Endometrial microvascular endothelial cells (primary cell): ENCODE data around the gene QKI. TPM values are rescaled to one million over a fixed set of nuclear protein-coding genes. Genes with fewer than 3 reads are reported as not detected.
"Not testable (repeated sequence)": the region's sequence is repeated elsewhere in the genome, so short reads cannot be mapped to it uniquely, and the experiment has no call there.

ENCODE experiments used
- in situ Hi-C: cut with HindIII; loops from 2 replicates; pipeline ENCODE4 v1.10.0; 2017; ENCODE audit warnings: low sequenced_read_pairs, low pct_unique_long_range_greater_than_20kb; ENCODE audit errors: inconsistent ontology term
- total RNA-seq: library from RNA; depleted of rRNA; stranded (reverse); fragments of >200 nt; gene quantifications from one replicate; pipeline ENCODE4 v1.2.3, GENCODE V29; 2015; ENCODE audit errors: inconsistent ontology term

The QKI gene
- 150 TPM for total RNA-seq

- in situ Hi-C loops, result loop anchor here (25.0 kb wide), 1 partner anchor 227 kb away; no protein-coding TSS in a partner anchor
These were observed at the start of gene QKI for GRCh38 chr6:163414117-163414945. TSS of gene QKI (plus strand) at chr6:163414718. CDS start at chr6:163415194, 476 bp downstream.

- in situ Hi-C loops, result no loop called here
These were observed 48.2 kb upstream of the QKI start for GRCh38 chr6:163366288-163366687.

GRCh38 chr6:163367497-163368183, 46.9 kb upstream of the QKI start:
- in situ Hi-C loops, result no loop called here

DNA sequence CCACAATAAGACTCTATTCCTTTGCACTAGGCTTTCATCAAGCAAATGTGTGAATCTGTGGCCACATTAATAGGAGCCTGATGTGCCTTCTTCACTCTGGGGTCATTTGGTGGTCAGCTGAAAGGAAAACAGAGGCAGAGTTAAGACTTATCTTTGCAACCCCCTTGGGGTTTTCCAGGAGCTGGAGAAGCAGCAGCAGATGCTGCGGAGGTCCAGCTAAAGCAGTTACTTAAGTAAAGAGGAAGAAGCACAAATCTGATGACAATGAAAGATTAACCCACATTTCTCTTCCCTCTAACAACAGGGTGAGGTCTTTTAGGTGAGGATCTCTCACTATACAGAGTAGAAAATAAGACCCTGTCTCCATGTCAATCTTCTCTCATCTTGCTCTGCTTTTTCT, 45.4 kb upstream of the QKI start:
- in situ Hi-C loops, result no loop called here

DNA sequence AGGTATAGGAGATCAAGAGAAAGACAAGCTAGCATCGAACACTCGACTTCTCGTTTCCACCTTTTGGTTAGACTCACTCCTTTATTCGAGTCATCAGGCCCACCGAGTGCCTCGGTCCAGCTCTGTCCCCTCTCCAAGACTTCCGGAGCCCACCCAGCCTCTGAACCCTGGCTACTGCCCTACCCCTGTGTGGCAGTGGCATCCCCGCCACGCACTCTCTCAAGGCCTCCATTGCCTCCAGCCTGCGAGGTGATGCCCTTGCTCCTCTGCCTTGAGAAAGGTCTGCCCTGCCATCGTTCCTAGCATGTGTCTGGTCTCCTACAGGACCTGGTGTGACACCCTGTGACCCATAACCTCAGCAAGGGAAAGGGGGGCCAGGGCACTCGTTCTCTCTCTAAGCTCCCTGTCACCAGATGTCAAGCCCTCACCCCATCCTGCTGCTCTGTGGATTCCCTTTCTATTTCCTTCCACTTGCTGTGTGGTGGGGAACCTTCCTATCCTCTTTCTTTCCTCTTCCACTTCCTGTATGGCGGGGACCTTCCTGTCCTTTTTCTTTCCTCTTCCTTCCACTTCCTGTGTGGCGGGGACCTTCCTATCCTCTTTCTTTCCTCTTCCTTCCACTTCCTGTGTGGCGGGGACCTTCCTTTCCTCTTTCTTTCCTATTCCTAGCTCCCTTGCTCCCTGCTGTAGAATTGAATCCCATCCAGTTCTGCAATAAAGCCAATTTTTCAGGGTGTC, 44.7 kb upstream of the QKI start:
- in situ Hi-C loops, result no loop called here

GRCh38 chr6:163370464-163371117, 43.9 kb upstream of the QKI start:
- in situ Hi-C loops, result no loop called here

- in situ Hi-C loops, result no loop called here
These were observed 43.4 kb upstream of the QKI start for GRCh38 chr6:163371129-163371528.

- in situ Hi-C loops, result no loop called here
These were observed 41.3 kb upstream of the QKI start for GRCh38 chr6:163373240-163373639.

GRCh38 chr6:163375361-163375760, 39.2 kb upstream of the QKI start:
- in situ Hi-C loops, result no loop called here

DNA sequence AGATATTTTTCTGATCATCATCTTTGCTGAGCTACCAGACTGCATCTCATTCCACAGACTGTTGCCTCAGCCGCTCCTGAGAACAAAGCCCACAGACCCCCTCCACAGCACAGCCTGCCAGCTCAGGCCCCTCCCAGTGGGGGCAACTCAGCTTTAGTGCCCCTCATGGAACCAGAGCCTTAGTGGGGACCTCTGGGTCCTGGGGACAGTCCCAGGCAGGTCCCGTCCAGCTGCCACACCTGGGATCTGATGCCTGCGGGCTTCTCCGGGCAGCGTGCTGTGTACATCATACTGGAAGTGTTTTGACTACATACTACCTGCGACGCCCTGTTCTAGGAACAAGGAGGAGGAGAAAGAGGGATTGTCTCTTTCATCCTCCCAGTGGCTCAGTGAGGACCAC, 38.3 kb upstream of the QKI start:
- in situ Hi-C loops, result no loop called here

DNA sequence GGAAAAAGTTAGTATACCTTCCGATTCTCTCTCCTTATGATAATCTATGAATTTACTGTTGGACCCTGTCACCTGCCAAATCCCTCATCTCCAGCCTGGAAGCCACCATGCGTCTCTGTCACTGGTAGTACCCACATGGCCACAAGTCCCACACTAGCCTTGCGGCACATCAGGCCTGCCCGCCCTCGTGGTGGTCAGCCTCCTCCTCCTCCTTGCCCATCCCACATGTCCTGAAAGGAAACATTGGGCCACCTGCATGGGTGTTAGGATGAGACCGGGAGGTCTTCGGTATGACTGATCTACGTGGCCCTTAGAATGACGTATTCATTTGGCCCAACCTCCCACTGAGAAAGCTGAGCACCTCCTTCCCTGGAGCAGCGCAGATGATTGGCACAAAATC, 37.0 kb upstream of the QKI start:
- in situ Hi-C loops, result no loop called here

DNA sequence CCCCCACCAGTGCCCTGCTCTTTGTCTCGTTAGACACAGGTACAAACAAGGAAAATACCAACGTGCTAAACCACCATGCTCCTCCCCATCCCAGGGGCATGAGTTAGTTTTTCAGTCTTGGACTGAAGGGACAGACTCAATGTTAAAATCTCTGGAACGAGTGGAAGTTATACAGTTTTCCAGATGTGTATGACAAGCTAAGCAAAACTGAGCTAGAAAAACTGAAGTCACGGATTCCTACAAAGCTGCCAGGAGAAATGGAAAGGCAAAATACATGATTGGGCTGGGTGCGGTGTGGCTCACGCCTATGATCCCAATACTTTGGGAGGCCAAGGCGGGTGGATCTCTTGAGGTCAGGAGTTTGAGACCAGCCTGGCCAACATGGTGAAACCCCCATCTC, 34.3 kb upstream of the QKI start:
- in situ Hi-C loops, result no loop called here

DNA sequence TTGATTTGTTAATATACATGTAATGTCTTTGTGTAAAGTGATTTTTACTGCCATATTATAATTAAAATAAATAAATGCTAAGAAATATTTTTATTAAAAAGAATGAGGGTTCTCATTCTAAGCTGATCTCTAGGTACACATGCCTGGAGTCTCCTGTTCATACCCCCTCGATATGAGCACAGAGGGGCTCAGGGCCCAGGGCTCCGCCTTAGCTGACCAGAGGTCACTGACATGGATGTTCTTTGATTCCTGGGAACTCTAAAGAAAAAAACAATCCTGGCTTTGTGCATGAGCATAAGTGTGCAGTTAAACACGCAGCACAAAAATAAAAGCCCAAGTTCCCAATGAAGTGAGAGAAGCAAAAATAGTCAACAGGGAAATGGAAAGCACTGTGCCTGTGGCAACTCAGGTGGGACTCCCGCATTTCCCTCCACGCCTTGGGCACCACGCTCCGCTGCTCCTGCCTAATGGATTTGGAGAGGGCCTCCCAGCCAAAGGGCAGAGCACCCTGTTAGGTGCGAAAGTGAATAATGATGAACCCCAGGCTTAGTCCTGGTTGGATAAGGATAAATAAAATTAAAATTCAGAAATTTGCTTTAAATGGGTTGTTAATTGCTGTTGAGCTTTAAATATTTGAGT, 33.3 kb upstream of the QKI start:
- in situ Hi-C loops, result no loop called here

DNA sequence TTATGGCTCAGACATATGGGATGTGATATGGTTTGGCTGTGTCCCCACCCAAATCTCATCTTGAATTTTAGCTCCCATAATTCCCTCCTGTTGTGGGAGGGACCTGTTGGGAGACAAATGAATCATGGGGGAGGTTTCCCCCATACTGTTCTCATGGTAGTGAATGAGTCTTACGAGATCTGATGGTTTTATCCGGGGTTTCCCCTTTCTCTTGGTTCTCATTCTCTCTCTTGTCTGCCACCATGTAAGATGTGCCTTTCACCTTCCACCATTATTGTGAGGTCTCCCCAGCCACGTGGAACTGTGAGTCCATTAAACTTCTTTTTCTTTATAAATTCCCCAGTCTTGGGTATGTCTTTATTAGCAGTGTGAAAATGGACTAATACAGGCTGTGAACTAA, 31.1 kb upstream of the QKI start:
- in situ Hi-C loops, result not testable (repeated sequence)

- in situ Hi-C loops, result no loop called here
These were observed 30.6 kb upstream of the QKI start for GRCh38 chr6:163383912-163384311.

- in situ Hi-C loops, result no loop called here
These were observed 30.0 kb upstream of the QKI start for GRCh38 chr6:163384510-163384909.

DNA sequence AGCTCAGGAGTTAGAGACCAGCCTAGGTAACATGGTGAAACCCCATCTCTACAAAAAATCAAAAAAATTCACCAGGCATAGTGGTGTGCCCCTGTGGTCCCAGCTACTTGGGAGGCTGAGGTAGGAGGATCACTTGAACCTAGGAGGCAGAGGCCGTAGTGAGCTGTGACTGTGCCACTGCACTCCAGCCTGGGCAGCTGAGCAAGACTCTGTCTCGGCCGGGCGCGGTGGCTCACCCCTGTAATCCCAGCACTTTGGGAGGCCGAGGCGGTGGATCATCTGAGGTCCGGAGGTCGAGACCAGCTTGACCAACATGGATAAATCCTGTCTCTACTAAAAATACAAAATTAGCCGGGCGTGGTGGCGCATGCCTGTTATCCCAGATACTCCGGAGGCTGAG, 29.0 kb upstream of the QKI start:
- in situ Hi-C loops, result not testable (repeated sequence)

- in situ Hi-C loops, result no loop called here
These were observed 28.1 kb upstream of the QKI start for GRCh38 chr6:163386329-163386908.
